ENCODE data around the gene B4GALT6. TPM values are rescaled to one million over a fixed set of nuclear protein-coding genes. Genes with fewer than 3 reads are reported as not detected.

B4GALT6 gene
- total and polyA plus RNA-seq, 2 of the 13 experiments (the other 11 are each of a cell fraction or from before 2014, with no cell fraction given), result 1.9 to 3.3 TPM

DNA sequence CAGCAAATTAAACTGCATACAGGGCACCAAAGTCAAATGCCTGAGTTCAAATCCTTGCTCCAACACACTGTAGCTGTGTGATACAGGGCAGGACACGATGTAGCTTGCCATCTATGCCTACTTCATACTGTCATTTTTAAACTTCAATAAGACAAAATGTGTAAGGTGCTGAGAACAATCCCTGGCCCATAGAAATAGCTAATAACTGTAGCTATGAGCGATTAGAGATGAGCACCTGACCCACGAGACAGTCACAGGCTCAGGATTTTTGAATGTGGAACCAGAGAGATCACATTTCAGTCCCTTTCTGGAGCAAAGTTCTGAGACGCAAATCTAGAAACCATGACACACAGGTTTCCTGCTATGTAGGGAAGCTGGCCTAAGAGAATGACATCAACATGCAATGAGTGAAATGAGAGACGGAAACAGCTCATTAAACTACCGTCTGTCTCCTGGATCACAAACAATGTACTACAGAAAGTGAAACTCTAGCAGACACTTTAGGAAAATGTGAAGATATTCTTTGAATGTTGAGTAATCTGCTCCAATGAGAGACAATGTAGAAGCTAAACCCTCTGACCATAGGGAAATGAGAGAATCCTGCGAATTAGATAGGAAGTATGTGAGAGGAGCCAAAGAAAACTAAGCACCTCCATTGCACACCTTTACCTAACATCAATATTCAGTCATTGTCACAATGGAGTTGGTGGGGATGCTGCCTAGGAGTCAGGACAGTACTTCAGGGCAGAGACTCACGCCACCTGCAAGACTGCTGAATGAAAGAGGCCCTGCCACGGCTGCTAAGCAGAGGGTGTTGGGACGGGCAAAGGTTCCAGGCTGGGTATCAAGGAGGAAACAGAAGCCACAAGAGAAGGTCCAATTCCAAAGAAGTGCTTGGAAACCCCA is 25.5 kb downstream of the B4GALT6 start:
- no peak overlapping the region for H3K4me3 ChIP-seq (replicated peaks in 1 of 3; ENCODE audit: insufficient read depth in 1 of 3, low read depth in 2 of 3, low read length in 3 of 3)
- H4K20me1 ChIP-seq (ENCODE audit: insufficient read depth, low read length), result no peaks in the 10 kb centered on the region
- TF ChIP-seq, protein P1, sequence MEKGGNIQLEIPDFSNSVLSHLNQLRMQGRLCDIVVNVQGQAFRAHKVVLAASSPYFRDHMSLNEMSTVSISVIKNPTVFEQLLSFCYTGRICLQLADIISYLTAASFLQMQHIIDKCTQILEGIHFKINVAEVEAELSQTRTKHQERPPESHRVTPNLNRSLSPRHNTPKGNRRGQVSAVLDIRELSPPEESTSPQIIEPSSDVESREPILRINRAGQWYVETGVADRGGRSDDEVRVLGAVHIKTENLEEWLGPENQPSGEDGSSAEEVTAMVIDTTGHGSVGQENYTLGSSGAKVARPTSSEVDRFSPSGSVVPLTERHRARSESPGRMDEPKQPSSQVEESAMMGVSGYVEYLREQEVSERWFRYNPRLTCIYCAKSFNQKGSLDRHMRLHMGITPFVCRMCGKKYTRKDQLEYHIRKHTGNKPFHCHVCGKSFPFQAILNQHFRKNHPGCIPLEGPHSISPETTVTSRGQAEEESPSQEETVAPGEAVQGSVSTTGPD (CRISPR knock-in tag; IDR thresholded peaks at IDR 0.05), result no peak
- TF ChIP-seq, protein P2, sequence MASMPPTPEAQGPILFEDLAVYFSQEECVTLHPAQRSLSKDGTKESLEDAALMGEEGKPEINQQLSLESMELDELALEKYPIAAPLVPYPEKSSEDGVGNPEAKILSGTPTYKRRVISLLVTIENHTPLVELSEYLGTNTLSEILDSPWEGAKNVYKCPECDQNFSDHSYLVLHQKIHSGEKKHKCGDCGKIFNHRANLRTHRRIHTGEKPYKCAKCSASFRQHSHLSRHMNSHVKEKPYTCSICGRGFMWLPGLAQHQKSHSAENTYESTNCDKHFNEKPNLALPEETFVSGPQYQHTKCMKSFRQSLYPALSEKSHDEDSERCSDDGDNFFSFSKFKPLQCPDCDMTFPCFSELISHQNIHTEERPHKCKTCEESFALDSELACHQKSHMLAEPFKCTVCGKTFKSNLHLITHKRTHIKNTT (CRISPR knock-in tag; IDR thresholded peaks at IDR 0.05), result no peak
- TF ChIP-seq, protein P3, sequence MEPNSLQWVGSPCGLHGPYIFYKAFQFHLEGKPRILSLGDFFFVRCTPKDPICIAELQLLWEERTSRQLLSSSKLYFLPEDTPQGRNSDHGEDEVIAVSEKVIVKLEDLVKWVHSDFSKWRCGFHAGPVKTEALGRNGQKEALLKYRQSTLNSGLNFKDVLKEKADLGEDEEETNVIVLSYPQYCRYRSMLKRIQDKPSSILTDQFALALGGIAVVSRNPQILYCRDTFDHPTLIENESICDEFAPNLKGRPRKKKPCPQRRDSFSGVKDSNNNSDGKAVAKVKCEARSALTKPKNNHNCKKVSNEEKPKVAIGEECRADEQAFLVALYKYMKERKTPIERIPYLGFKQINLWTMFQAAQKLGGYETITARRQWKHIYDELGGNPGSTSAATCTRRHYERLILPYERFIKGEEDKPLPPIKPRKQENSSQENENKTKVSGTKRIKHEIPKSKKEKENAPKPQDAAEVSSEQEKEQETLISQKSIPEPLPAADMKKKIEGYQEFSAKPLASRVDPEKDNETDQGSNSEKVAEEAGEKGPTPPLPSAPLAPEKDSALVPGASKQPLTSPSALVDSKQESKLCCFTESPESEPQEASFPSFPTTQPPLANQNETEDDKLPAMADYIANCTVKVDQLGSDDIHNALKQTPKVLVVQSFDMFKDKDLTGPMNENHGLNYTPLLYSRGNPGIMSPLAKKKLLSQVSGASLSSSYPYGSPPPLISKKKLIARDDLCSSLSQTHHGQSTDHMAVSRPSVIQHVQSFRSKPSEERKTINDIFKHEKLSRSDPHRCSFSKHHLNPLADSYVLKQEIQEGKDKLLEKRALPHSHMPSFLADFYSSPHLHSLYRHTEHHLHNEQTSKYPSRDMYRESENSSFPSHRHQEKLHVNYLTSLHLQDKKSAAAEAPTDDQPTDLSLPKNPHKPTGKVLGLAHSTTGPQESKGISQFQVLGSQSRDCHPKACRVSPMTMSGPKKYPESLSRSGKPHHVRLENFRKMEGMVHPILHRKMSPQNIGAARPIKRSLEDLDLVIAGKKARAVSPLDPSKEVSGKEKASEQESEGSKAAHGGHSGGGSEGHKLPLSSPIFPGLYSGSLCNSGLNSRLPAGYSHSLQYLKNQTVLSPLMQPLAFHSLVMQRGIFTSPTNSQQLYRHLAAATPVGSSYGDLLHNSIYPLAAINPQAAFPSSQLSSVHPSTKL (CRISPR knock-in tag; IDR thresholded peaks at IDR 0.05), result no peak
- no peak for TF ChIP-seq SMAD9 (CRISPR knock-in tag; IDR thresholded peaks at IDR 0.05)
- no peak for TF ChIP-seq ELF4 (CRISPR knock-in tag; IDR thresholded peaks at IDR 0.05; ENCODE audit: borderline replicate concordance)
- H3K4me1 ChIP-seq (ENCODE audit: insufficient read depth, low read length), result no peaks in the 10 kb centered on the region
- no peak overlapping the region for H3K27ac ChIP-seq (ENCODE audit: extremely low read length, insufficient read depth, low read length)
- H3K9ac ChIP-seq (ENCODE audit: insufficient read depth, low read depth, low read length), result no peak overlapping the region
- no TSS peak for BruUV-seq (replicated peaks)
- in situ Hi-C loops (cut with HindIII; ENCODE audit: extremely low pct_ligation_motif_present, low pct_unique_long_range_greater_than_20kb) (no loop called here), intact Hi-C loops (cut with micrococcal nuclease; ENCODE audit: unreplicated experiment) (no loop called here)
- ChIA-PET CTCF (ENCODE audit: low intra/inter-chr PET ratio, low total read pairs) (no interaction called here), POLR2A (no interaction called here)
- no peak for FAIRE-seq
- DNase-seq (ENCODE audit: low spot score), result no peak
- ATAC-seq, result no peak
- H3K79me2 ChIP-seq (ENCODE audit: insufficient read depth, low read length), result no peaks in the 10 kb centered on the region
- no peaks in the 10 kb centered on the region for H3K36me3 ChIP-seq (replicated peaks in 1 of 2; ENCODE audit: control insufficient read depth in 1 of 2, insufficient read depth in 2 of 2, low read length in 2 of 2)
- H2AFZ ChIP-seq (ENCODE audit: low read length), result no peak overlapping the region
- no peaks in the 10 kb centered on the region for H3K27me3 ChIP-seq (ENCODE audit: control insufficient read depth in 1 of 2, insufficient read depth in 2 of 2, low read length in 2 of 2)
- H3K9me3 ChIP-seq (ENCODE audit: low read length), result no peaks in the 10 kb centered on the region
- no peak overlapping the region for H3K4me2 ChIP-seq (ENCODE audit: low read depth, low read length)
- WGBS (ENCODE audit: low lambda C conversion rate), result 81% methylated on average over 10 of the region's 10 CpGs

Measured in HepG2 (cell line).